Measurements from ENCODE around the gene UBA3. TPM values are rescaled to one million over a fixed set of nuclear protein-coding genes. Genes with fewer than 3 reads are reported as not detected.
A peak's percentile ranks its signal among the peaks of the same experiment; 100 is the strongest.

UBA3 gene
- total RNA-seq, 1 donor from 2014 or later = 47.8 TPM

DNA sequence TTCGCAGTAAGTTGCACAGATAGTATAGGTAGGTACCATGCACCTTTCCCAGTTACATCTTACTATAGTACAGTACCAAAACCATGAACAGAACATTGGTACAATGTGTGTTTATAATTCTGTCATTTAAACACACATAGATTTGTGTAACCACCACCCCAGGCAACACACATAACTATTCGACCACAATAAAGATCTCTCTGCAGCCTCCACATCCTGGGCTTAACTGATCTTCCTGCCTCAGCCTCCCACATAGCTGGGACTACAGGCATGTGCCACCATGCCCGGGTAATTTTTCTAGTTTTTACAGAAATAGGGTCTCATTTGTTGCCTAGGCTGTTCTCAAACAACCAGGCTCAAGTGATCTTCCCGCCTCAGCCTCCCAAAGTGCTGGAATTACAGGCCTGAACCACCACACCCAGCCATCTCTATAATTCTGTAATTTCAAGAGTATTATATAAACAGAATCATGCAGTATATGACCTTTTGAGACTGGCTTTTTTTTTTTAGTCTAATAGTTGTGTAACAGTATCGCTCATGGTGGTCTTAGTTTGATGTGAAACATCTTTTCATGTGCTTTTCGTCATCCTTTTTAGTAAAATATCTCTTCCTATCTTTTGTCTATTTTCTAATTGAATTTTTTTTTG lies 14.7 kb downstream of the UBA3 start:
- ATAC-seq = no peak

DNA sequence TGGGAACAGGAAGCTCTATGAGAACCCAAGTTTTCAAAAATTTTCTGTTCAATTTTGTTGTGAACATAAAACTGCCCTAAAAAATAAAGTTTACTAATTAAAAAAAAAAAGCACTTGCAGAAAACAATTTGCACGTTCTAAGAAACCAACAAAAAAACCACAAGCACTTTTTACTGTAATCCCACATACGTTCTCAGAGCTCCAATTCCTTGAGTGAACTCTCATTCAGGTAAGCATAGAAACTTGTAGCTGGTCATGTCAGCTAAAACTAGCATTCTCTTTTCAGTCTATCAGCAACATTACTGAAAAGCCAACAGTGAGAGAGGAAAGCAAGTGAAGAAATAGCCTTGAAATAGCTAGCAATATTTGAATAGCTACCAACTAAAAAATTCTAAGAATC lies 16.5 kb downstream of the UBA3 start:
- ATAC-seq = no peak

DNA sequence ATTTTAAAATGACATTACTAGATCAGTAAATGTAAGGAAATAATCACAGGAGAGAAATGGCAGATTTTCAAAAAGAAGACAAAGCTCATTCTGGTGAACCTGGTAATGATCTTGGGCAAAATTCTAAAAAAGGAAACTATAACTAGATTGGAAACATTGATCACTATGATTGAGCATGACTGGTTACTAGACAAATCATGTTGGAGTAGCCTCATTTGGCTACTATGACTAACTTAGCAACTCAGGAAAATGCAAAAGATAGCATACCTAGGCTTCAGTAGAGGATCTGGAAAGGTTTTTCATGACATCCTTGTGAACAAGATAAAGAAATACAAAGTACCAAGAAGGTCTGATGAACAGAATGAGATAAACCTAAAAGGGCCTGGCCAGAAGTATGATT lies 20.5 kb downstream of the UBA3 start:
- no peak for ATAC-seq

DNA sequence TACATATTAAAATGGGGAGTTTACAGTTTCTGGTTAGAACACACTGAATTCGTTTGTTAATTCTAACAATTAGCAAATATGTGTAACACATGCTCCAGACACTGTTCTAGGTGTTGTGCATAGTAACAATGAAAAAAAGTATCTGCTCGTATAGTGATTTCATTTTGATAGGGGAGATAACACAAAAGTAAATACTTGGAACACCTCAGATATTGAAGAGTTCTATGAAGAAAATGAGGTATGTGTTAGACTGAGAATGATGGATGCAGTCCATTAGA lies 21.3 kb downstream of the UBA3 start:
- no peak for ATAC-seq

DNA sequence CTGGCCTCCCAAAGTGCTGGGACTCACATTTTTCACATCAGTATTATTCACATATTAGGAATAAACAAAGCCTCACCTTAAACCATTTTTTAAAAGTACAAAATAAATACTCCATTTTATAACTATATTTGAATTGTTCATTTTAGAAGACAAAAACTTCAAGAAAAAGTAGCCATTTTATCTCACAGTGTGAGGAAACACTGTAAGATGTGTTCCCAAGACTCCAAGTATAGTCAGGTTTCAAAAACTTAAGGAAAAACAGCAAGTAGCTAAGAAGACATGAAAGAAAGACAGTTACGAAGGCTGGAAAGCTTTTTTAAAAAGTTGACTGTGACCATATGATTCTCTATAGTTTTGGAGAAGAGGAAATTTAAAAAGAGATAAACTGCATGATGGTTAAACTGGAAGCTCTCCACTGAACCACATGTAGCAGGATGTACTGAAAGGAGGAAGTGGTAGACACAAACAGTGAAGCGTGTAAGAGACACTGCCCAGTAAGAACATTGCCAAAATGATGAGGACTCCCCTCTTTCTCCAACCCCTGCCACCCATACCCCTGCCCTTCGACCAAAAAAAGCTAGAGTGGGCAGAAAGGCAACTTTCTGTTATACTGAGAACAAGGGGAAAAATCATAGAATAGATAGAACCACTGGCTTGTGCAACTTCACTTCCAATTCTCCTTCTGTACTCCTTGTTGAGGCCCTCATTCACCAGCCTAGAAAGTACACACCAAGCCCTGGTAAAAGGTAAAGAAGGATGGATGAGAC lies 21.8 kb downstream of the UBA3 start:
- peak; percentile 58 for ATAC-seq

DNA sequence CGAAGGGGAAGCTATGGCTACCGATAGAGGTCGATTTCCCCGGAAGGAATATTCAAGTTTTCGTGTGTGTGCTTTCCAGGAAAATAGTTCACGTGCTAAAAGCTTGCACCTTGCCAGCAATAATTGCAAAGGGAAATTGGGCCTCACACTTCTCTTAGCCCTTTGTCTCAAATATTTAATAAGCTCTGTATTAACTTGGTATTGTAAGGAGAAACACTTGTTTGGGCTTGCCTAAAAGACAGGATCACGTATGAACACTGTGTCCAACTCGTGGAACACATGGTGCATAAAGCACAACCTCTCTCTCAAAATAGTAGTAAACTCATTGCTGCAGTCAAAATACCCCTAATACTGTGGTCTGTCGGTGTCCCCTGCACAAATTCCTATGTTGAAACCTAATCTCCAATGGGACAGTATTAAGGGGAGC lies 27.7 kb downstream of the UBA3 start:
- peak; percentile 59 for ATAC-seq

DNA sequence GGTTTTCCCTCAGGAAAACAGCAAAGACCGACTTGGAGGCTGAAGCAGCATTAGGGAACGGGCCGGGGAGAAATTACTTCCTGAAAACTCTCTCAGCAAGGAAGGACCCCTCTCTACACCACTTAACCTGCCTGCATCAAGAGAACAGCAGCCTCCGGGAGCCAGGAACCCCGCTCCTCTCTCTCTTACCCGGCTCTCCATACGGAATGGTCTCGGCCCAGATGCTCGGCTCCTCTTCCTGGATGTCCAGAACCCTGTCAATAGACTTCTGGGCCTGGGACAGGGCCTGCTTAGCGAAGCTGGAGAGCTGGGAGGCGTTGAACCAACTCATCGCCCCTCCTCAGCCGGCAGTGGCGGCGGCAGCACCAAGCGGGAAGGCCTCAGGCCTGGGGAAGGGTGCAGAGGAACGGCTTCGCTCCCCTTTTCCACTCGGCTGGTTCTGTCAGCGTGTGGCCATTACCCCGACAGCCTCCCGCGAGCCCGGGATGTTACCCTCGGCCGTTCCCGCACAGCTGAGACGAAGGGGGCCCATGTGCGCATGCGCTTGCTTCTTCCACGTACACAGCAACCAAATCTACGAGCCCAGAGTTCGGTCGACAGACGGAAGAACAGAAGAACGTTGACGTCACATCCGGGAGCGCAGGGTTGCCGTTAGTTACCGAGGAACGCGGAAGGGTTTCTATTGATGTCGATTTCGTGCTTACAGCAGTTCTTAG lies 28.3 kb downstream of the UBA3 start, which contains the start of gene TMF1:
TSS of gene TMF1 (minus strand) at position 578 of the 716 bp plus-strand sequence. CDS start at position 331, 247 bp downstream.
- peak; percentile 99 for ATAC-seq

DNA sequence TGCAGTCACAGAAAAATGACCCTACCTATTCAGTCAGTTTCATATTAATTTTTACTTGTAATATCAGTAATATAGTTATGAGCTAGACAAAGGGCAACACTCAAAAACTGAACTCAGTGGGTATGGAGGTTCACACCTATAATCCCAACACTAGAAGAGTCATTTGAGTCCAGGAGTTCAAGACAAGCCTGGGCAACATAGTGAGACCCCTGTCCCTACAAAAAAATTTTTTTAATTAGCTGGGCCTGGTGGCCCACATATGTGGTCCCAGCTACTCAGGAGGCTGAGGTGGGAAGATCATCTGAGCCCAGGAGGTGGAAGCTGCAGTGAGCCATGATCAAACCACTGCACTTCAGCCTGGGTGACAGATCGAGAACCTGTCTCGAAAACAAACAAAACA lies 31.2 kb downstream of the UBA3 start:
- ATAC-seq = no peak

DNA sequence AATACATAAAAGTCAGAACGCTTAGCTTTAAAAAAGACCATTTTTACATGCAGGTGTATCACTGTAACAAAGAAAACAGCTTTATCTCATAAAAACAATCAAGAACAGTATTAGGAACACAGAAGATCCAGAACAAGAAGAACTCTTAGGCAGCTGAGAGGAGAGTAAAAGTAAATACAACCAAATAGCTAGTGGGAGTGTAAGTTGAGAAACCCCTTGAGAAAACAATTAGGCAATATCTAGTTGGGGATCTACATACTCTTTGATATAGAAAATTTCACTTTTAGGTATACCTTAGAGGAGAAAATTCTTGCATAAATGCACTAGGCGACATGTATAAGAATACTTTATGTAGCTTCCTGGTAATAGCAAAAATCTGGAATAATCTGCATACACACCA lies 35.6 kb downstream of the UBA3 start:
- no peak for ATAC-seq

DNA sequence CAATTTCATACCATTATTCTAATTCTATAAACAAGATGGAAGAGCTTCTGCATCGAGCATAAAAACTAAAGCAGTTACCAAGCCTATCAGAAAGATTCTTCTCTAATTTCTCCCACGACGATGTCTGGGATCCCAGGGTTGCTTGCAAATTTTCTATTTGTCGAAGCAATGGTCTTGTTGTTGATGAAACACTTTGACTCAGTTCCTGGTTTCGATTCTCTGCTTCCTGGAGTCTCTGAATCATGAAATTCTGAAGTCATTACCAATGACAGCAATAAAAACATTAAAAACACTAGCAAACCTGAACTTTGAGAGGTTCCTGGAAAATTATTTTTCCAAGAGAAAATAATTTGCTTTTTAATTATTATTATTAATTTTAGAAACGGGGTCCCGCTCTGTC lies 46.7 kb downstream of the UBA3 start:
- ATAC-seq = no peak

DNA sequence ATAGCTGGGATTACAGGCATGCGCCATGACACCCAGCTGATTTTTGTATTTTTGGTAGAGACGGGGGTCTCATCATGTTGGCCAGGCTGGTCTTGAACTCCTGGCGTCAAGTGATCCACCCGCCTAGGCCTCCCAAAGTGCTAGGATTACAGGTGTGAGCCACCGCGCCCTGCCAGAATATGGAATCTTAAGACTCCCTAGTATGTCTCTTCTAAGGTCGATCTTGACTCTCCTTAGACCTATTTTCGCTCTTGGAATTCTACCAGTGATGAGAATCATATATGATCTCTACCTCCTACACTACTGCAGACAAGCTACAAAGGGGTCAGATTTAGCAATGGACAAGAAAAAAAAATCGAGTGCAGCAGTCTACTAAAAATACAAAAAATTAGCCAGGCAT lies 47.4 kb downstream of the UBA3 start:
- no peak for ATAC-seq

DNA sequence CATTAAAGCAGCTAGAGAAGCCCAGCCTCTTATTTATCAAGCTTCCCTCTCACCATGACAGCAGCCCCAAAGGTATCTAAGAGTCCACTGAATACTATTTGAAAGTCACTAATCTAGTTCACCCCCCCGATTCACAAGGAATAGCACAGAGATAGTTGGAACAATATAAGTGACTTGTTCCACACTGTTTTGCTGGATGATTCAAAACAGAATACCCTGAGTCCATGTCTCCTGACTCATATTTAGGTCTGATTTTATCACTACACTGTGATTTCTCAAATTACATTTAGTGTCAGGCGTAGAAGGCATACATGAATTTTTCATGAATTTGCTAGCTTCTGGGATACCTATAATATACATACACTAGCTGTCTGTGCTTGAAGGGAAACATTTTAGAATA lies 48.0 kb downstream of the UBA3 start:
- ATAC-seq = no peak

DNA sequence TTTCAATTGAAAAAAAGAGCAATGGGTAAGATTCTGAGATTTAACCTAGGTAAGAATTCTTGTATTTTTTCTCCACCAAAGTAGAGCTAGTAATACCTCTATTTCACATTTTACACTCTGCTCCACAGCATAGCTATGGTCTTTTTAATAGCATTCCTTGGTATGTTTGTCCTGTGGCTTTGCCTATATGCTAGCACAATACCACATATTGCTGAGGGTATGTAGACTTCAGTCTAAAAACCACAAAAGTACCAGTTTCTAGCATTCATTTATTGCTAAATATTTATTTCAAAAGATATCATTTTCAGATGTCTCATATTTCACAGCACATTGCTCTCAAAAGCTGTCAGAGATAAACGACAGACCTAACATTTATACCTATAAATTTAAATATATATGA lies 48.5 kb downstream of the UBA3 start:
- ATAC-seq = no peak

DNA sequence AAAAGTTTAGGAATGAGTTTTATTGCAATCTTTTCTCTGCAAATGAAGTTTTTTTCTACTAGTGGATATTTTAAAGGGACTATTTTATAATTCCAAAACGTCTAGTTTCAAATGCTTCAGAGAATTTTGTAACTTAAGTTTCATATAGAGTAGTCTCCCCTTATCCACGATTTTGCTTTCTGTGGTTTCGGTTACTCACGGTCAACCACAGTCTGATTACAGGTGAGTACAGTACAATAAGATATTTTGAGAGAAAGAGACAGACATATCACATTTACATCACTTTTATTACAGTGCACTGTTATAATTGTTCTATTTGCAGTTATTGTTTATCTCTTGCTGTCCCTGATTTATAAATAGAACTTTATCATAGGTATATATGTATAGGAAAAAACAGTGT lies 59.3 kb downstream of the UBA3 start:
- no peak for ATAC-seq

DNA sequence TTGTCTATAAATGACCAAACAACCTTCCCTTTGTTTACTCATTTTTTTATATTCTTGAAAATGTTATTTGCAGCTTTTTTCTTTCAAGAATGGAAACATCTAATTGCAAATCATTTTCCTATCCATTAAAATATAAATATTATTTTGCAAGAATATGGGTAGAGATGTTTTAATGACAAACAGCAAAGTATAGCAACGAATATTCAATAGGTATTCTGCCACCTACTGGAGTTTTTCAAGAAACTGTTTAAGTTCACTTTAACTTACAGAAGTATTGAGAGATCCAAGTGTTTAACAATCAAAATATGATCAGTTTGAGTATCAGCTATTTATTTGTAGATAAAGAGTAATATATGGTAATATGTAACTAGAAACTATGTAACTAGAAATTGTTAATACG lies 59.7 kb downstream of the UBA3 start:
- no peak for ATAC-seq

DNA sequence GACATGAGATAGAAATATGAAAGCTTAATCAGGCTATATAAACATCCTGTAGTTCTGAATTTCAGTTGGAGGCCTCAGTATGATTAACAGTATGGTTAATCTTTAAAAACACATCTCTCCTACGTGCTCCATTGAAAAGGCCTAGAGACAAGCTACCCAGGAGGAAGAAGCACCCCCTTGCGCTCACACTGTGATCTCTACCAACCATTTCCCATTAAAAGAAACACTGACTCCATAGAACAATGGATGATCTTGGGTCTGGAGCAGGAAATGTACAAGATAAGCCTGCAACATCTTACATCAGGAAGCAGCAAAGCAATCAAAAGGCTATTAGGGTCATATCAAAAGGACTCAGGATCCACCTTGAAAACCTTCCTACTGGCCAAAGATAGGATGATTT lies 63.3 kb downstream of the UBA3 start:
- ATAC-seq = no peak

DNA sequence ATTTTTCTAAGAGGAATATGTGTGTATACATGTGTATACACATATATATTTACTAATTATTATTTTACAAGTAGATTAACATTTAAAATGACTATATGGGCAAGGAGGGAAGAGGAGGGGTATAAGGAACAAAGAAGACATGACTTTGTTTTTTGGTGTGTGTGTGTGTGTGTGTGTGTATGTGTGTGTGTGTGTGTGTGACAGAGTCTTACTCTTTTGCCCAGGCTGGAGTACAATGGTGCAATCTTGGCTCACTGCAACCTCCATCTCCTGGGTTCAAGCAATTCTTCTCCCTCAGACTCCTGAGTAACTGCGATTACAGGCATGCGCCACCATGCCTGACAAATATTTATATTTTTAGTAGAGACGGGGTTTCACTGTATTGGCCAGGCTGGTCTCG lies 64.1 kb downstream of the UBA3 start:
- ATAC-seq = no peak

DNA sequence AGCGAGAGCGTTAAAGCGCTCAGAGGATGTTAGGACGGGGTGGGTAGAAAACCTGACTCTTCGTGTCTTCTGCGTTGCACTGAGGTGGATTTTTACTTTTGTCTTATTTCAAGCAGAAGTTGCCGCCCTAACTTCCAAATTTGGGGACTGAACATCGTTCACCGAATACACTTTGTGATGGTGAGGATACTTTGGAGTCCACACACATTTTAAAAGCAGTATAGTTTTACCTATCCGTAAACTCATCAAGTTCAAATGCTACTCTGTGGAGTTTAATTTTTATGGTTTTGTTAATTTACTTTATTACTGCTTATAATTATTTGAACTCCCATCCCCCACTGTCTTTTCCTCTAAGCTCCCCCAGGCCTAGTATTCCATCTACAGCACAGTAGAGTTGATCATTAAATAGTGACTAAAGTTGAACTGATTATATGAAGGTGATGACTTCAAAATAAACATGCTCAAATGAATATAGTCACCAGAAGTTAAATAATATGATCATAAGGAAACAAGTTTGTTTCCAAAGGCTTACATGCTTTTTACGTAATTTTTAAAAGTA lies 66.1 kb downstream of the UBA3 start:
- ATAC-seq = no peak

DNA sequence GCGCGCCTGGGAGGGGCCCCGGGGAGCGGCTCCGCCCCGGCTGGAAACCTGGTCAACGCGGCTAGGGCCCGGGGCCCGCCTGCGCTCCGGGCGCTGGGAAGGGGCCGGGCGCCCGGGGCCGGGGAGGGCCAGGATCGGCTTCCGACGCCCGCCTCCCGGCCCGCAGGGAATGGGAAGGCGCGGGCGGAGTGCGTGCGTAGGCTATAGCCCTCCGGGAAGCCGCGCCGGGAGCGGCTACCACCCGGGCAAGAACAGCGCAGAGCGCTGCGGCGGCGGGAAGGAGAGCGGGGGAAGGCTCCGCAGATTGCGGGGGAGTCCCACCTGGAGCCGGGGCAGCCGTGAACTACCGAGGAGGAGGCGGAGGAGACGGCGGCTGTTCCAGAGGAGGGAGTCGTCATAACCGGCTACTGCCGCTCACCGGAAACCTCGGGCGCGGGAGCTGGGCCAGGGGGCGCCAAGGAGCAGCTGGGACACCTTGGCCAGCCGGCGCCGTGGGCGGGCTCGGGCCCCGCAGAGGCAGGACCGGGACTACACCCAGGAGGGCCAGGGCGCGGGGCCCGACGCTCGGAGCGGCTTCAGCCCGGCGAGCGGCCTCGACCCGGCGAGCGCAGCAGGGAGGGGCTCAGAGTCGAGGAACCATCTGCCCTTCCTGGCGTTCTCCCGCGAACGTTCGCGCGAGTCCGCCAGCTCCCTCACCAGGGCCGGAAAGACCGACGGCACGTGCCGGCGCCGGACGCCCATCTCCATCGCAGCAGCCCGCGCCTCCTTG lies 66.7 kb downstream of the UBA3 start, which contains the start of gene EOGT:
TSS of gene EOGT (minus strand) at position 432 of the 769 bp plus-strand sequence. CDS start 3,838 bp downstream, outside the sequence.
- ATAC-seq = peak; percentile 89

DNA sequence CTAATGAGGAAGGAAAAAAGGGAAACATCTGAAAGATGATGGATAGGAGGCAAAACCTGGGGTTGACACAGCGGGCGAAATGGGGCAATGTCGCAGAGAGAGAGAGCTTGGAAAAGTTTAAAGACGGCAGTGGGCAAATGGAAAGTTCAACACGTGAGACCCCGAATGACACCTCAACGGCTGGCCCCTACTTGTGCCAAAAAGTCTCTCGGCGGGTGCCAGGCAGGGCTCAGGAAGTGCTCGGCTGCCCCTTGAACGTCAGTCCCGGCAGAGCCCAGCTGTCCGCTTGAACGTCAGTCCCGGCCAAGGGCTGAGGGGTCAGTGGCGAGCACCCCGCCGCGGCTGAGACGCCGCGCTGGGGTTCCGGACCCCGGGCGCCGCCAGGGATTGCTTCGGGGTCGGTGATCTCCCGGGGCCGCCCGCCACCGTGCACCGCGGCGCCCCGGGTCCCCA lies 67.3 kb downstream of the UBA3 start:
- peak; percentile 47 for ATAC-seq

DNA sequence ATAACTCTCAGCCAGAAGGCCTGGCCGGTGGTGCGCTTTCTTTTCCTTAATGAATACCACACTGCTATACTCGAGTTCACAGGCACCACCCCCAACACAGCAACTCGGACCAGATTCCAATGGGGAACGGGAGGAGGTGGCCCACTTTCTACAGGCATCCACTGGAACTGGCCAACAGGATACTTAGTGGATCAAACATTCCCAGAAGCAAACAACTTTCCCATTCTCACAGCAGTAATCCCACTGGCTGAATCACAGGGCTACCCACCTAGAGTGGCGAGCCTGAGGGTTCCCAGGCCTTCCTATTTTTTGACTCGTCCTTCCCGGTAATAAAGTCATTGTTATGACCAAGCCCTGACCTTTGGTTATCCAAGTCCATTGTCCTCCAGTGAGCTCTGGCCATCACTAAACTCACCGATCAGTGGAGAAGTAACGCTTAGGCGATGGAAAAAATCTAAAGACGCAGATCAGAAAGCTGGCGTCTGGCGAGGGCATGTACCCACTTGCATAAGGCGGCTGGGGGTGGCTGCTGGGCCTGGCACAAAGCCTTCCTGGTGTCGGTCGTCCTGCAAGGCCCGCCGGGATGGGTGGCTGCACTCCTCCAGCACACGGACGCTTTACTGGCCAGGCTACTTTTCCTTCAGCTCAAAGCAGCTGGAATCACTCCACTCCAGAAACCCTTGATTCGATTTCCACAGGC lies 67.9 kb downstream of the UBA3 start:
- peak; percentile 71 for ATAC-seq
